Measurements from ENCODE around the gene TSFM.
A peak's percentile ranks its signal among the peaks of the same experiment; 100 is the strongest.
"Not testable (repeated sequence)": the region's sequence is repeated elsewhere in the genome, so short reads cannot be mapped to it uniquely, and the experiment has no call there.

The TSFM gene

GRCh38 chr12:57764662-57765002 is 18.0 kb upstream of the TSFM start:
- DNase-seq: no peak

- peak; percentile 10 for DNase-seq
Measured at GRCh38 chr12:57765003-57765697, 17.4 kb upstream of the TSFM start.

- DNase-seq: no peak
Measured at GRCh38 chr12:57765698-57766463, 16.7 kb upstream of the TSFM start.

- DNase-seq: no peak
Measured at GRCh38 chr12:57766464-57767304, 15.9 kb upstream of the TSFM start, which contains the start of gene CYP27B1. Gene CYP27B1, minus strand, starts transcription at chr12:57767078. Its CDS starts 37 bp downstream, at chr12:57767041.

- no peak for DNase-seq
Measured at GRCh38 chr12:57767305-57767698, 15.3 kb upstream of the TSFM start.

GRCh38 chr12:57767876-57768275 is 14.7 kb upstream of the TSFM start:
- DNase-seq: no peak

- no peak for DNase-seq
Measured at GRCh38 chr12:57769594-57769993, 13.0 kb upstream of the TSFM start.

GRCh38 chr12:57770734-57771133 is 11.9 kb upstream of the TSFM start:
- DNase-seq: no peak

- DNase-seq: peak; percentile 70
Measured at GRCh38 chr12:57771236-57771872, 11.2 kb upstream of the TSFM start.

- DNase-seq: peak; percentile 82
Measured at GRCh38 chr12:57771873-57772428, 10.6 kb upstream of the TSFM start, which contains the start of gene METTL1. Gene METTL1, minus strand, starts transcription at chr12:57772105. Its CDS starts 22 bp downstream, at chr12:57772083.

GRCh38 chr12:57772429-57773322 is 9.9 kb upstream of the TSFM start, which contains the start of gene EEF1AKMT3:
Gene EEF1AKMT3, plus strand, starts transcription at chr12:57772614. Its CDS starts 111 bp downstream, at chr12:57772725.
- no peak for DNase-seq

- DNase-seq: not testable (repeated sequence)
Measured at GRCh38 chr12:57774634-57775033, 8.0 kb upstream of the TSFM start.

GRCh38 chr12:57775044-57775443 is 7.5 kb upstream of the TSFM start:
- DNase-seq: no peak

- DNase-seq: no peak
Measured at GRCh38 chr12:57775563-57776246, 6.9 kb upstream of the TSFM start.

GRCh38 chr12:57776247-57776587 is 6.4 kb upstream of the TSFM start:
- no peak for DNase-seq

GRCh38 chr12:57777367-57777766 is 5.2 kb upstream of the TSFM start:
- no peak for DNase-seq

GRCh38 chr12:57777911-57778310 is 4.7 kb upstream of the TSFM start:
- no peak for DNase-seq

- DNase-seq: no peak
Measured at GRCh38 chr12:57779736-57780135, 2.9 kb upstream of the TSFM start.

- DNase-seq: no peak
Measured at GRCh38 chr12:57780284-57780897, 2.2 kb upstream of the TSFM start.

- DNase-seq: no peak
Measured at GRCh38 chr12:57781244-57781643, 1.3 kb upstream of the TSFM start.
